ENCODE measurements around the gene IGF2BP2. TPM values are rescaled to one million over a fixed set of nuclear protein-coding genes. Genes with fewer than 3 reads are reported as not detected.

Gene IGF2BP2
- total RNA-seq, 1 experiment from 2014 or later, result 42.2 TPM

DNA sequence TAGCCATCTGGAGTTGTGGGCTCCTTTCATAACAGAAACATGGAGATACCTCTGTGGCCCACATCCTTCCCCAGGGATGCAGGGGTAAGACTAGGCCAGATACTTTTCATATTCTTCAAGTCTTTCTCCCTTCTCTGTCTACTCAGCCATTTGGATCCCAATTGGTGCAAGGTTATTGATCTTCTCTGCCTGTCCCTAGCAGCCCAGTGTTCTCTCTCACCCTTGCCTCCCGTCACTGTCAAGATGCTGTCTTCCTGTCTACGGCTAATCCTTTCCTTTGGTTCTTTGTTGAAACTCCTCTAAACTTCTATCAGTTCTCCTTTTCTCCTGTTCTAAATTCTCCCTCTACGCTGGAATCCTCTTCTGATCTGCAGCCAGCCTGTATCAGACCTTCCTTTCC lies 187.5 kb downstream of the IGF2BP2 start:
- in situ Hi-C loops (cut with HindIII; ENCODE audit: low sequenced_read_pairs), result no loop called here
- no peak for DNase-seq (ENCODE audit: low spot score)

DNA sequence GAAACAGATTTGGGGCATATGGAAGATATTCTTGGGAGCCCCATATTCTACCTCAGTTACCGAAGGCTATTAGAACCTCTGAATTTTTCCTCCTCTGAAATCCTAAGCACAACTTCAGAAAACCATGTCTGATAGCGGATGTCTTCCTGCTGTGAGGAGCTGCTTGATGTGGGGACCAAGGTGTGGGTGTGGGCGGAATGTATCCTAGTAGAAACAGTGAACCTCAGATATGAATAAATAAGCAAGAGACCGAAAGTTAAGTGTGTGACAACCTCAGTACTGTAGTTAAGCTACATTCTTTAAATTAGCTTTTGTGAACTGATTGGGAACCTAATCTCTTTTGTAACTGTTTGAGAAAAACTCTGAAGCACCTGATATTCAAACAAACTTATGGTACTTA lies 191.8 kb downstream of the IGF2BP2 start:
- in situ Hi-C loops (cut with HindIII; ENCODE audit: low sequenced_read_pairs), result no loop called here
- DNase-seq (ENCODE audit: low spot score), result no peak

DNA sequence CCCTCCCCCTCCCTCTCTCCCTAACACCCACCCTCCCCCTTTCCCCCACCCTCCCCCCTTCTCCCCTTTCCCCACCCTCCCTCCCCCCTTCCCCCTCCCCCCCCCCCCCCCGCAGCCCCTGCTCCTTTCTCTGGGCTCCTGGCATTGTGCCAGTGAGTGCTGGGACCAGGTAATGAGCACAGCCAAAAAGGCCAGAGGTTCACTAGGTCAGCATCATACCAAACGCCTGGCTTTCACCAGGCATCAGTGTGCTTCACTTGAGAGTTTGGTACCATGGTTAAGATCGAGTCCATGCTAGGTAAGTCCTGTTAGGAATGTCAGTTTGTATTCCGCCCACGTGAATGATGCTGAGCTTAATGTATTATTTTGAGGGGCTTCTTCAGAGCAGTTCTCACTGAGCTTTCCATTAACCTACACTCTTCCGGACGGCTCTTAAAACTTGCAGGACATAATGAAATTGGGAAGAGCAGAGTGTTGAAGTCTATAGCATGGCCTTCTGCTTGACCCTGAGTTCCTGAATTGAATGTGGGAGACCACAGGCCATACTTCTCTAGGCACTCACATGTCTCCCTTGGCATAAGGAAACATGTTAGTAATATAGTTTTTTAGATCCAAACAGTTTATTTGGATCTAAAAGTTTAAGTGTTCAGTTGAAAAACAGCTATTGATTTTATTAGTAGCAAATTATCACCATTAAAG lies 193.2 kb downstream of the IGF2BP2 start:
- in situ Hi-C loops (cut with HindIII; ENCODE audit: low sequenced_read_pairs), result no loop called here
- DNase-seq (ENCODE audit: low spot score), result no peak

DNA sequence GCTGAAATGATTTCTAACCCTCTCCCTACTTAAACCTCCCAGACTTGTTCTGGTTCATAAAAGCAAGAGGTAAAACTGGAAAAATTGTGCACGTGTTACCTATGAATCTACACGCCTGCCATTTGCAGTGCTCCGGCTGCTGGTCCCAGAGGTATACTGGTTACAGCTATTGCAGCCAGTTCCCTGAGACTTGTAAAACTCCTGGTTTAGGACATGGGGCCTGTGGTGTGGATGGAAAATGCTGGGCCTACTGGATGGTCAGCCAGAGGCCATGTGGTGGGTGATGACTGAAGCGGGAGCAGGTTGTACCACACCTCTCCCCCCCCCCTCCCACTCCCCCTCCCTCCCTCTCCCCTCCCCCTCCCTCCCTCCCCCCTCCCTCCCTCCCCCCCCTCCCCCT lies 193.7 kb downstream of the IGF2BP2 start:
- in situ Hi-C loops (cut with HindIII; ENCODE audit: low sequenced_read_pairs), result no loop called here
- DNase-seq (ENCODE audit: low spot score), result no peak

DNA sequence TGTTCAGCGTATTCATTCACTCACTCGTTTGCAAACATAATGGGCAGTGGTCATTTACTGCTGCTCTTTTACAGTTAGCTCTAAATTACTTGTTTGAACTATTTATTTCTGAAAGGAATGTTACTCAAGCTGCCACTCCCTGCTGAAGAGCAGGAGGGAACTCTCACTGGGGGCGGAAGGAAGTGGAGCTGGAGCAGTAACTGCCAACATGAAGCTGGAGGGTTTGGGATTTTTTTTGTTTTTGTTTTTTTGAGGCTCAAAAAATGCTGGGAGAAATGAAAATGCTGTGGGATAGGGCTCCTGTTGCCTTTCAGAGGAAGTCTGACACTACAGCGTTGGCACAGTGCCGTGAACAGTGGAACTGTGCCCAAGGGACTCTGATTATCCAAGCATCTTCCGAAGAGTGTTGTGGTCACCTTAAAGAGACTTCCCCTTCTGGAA lies 194.6 kb downstream of the IGF2BP2 start:
- DNase-seq (ENCODE audit: low spot score), result peak; percentile 59
- in situ Hi-C loops (cut with HindIII; ENCODE audit: low sequenced_read_pairs), result no loop called here

DNA sequence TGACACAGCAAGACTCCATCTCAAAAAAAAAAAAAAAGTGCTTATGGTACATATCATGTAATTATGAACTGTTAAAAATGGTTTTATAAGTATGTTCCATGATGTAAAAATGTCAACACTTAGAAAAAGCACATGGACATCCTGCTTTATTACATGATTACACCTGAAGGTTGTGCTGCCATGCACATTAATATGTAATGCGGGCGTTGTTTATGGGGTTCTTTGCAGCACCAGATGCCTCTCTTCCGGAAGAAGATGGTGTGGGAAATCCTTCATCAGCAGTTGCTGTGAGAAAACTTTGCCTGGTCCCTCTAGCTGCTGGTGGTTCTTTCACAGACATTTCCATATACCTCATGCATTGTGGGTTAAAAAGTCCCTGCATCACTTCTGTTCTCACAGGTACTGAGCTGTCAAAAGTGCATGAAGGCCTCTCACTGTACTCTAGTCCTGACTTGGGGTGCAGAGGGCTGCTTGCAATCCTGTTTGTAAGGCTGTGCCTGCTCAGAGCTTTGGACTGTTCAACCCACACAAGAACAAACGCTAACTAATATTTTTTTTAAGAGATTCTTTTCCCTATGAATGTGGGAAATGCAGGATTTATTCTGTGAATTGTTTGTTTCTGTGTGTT lies 195.2 kb downstream of the IGF2BP2 start:
- in situ Hi-C loops (cut with HindIII; ENCODE audit: low sequenced_read_pairs), result no loop called here
- no peak for DNase-seq (ENCODE audit: low spot score)

DNA sequence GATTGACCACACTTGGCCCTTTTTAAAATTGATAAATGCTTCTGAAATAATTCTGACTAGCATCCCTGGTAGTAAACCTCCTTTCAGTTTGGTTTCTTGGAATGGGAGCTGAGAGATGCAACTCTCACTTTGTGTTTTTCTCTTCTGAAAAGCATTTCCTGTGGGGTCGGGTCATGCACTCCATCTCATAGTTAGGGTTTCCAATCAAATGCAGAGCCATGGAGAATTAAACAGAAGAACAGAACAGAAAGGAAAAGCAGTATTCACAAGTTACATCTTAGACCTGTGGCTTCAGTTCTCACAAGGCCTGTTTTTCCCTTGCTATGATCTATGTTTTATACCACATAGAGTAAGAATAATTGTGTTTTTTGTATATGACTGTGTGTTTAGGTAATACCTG lies 199.1 kb downstream of the IGF2BP2 start:
- DNase-seq (ENCODE audit: low spot score), result no peak
- in situ Hi-C loops (cut with HindIII; ENCODE audit: low sequenced_read_pairs), result no loop called here

DNA sequence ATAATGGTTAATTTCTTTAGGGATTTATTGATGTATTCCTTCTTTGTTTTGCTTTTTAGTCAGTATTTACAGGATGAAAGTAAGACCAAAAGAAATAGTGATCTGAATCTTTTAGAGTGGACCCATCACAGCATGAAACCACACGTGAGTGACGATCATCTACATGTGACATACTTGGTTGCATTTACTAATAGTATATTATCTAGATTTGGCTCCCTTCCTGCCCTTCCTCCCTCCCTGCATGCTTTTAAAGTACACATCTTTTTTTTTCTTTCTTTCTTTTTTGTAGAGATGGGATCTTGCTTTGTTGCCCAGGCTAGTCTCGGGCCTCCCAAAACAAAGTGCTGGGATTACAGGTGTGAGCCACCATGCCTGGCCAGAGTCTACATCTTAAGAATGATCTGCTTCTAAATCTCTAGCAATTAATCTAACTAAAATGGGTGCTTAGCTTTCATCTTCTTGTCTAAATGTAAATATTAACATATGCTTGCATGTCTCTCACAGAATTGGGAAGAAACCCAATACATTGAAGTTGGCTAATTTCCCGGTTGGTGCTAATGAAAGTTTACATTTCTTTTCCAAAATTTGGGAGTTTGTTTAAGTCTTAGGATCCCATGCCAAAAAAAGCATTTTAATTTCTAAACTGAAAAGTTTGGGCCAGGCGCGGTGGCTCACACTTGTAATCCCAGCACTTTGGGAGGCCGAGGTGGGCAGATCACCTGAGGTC lies 200.7 kb downstream of the IGF2BP2 start:
- no peak for DNase-seq (ENCODE audit: low spot score)
- in situ Hi-C loops (cut with HindIII; ENCODE audit: low sequenced_read_pairs), result no loop called here

DNA sequence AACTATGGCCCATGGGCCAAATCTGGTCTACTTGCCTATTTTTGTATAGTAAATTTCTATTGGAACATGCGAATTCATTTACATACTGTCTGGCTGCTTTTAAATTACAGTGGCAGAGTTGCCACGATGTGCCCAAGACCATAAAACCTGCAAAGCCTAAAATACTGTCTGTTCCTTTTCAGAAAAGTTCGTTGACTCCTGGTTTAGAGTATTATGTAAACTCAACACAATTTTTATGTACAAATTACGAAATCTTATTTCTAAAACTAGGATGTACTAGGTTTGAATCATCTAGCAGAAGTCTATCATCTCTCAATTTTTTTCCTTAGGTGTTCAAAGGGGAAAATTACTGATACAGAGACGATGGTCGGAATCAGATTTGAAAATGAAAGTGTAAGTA lies 211.8 kb downstream of the IGF2BP2 start:
- in situ Hi-C loops (cut with HindIII; ENCODE audit: low sequenced_read_pairs), result no loop called here

DNA sequence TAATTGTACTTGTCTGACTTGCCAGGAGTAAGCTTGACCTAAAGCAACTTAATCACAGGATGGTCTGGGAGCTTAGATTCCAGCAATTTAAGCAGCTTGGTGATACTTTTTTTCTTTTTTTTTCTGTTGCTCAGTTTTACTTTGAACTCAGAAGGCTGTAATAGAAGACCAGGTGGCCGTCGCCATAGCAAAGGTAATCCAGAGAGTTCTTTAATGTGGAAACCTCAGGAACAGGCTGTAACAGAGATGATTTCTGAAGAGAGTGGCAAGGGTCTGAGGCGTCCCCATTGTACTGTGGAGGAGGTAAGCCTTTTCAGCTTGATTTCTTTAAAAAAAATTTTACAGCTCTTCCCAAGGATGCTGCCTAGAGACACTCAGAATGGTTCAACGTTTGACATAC lies 218.6 kb downstream of the IGF2BP2 start:
- in situ Hi-C loops (cut with HindIII; ENCODE audit: low sequenced_read_pairs), result no loop called here
- no peak for DNase-seq (ENCODE audit: low spot score)

More for the DNA sequence above, 211.8 kb downstream of the IGF2BP2 start:
- no peak for DNase-seq (ENCODE audit: low spot score)

DNA sequence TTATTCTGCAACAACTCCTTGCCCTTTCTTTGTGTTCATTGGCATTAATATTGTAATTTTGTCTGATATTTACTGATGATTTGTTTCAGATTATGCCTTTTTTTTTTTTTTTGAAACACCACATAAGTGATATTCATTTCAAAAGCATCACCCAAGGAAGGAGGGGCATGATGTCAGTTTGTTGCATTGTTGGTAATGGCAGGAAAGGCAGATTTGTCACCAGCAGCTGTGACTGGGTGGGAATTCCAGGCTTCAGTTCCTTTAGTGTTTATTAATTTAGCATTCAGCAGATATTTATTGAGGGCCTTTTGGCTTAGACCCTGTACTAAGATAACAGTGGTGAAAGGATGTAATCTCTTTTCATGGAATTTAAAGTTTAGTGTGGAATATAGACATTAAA lies 219.3 kb downstream of the IGF2BP2 start:
- no peak for DNase-seq (ENCODE audit: low spot score)
- in situ Hi-C loops (cut with HindIII; ENCODE audit: low sequenced_read_pairs), result no loop called here

DNA sequence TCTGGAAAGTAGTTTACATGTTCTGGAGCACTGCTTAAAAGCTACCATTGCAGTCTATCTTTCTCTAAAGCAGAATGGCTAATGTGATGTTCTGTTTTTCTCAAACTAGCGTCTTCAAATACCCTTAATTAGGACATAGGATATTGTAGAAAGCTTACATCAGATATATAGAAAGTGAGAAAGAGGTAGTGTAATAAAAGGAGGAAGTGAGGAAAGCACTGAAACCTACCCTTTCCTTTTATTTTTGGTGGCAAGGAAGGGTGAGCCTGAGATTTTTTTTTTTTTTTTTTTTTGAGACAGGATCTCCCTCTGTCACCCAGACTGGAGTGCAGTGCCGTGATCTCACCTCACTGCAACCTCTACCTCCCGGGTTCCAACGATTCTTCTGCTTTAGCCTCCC lies 229.3 kb downstream of the IGF2BP2 start:
- DNase-seq (ENCODE audit: low spot score), result no peak
- in situ Hi-C loops (cut with HindIII; ENCODE audit: low sequenced_read_pairs), result no loop called here

DNA sequence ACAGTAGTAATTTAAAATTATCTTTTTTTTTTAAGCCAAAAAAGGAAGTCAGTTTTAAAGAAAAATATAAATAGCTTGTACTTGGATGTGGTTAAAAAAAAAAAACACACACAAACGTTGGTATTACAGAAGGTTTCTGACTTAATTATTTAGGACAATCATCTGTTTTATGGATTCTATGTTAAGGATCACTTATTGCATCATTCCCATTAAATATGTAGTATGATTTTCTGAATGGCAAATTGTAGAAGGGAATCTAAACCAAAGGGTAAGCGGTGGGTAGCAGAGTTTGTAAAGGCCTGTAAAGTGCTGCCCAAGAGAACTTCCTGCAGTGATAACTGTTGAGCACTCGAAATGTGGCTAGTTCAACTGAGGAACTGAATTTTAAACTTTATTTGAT lies 230.8 kb downstream of the IGF2BP2 start:
- in situ Hi-C loops (cut with HindIII; ENCODE audit: low sequenced_read_pairs), result no loop called here
- no peak for DNase-seq (ENCODE audit: low spot score)

Other genes with a start within 250 kb of the IGF2BP2 start
- 8.5 and 25.4 TPM in 2 replicates for gene SENP2, start 238.7 kb downstream of the IGF2BP2 start, total RNA-seq (2014; rRNA removed; shearing (Covaris generic))
- gene TRA2B, start 113.0 kb upstream of the IGF2BP2 start, total RNA-seq (2014; rRNA removed; shearing (Covaris generic)), result 176 and 232 TPM in 2 replicates

All from G401 (cell line).